ENCODE results near the gene CAV1. TPM values are rescaled to one million over a fixed set of nuclear protein-coding genes. Genes with fewer than 3 reads are reported as not detected.

The CAV1 gene
- total and polyA plus RNA-seq, 2 of the 4 experiments (the other 2 are of a cell fraction): 1,592 to 1,808 TPM

DNA sequence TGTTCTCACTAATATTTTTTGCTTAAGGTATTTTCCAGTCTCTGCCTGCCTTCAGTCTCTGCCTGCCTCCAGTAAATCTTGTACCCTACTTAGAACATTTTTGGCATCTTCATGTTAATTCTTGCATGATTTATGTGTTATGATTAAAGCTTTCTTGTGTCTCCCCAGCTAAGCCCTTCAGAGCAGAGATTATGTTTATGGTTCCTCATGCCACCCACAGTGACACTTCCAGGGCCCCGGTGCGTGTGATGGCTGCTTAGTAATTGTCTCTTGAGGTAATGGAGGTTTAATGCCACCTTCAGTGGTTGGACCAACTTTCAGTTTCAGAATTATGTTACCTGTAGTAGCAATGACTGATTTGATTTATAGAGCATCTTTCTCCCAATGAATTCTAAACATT is 76.6 kb downstream of the CAV1 start:
- Histone ChIP-seq H4K5ac (ENCODE audit: low read depth, low read length) (no peak overlapping the region), H3K23ac (ENCODE audit: low read depth, low read length) (no peak overlapping the region), H3K4me1 (ENCODE audit: control insufficient read depth, insufficient read depth, low read length) (no peaks in the 10 kb centered on the region), H3K9ac (ENCODE audit: low read depth, low read length) (no peak overlapping the region), H2BK20ac (ENCODE audit: low read depth, low read length) (no peak overlapping the region), H3K27me3 (ENCODE audit: control insufficient read depth, insufficient read depth, low read length) (no peaks in the 10 kb centered on the region), H3K56ac (ENCODE audit: extremely low read depth, insufficient read depth, low read length) (no peak overlapping the region), H3K27ac (ENCODE audit: insufficient read depth, low read length) (no peak overlapping the region), H2AFZ (replicated peaks; ENCODE audit: low read length, poor library complexity) (no peak overlapping the region), H3K18ac (ENCODE audit: low read depth, low read length) (no peak overlapping the region), H3K4me3 (ENCODE audit: insufficient read depth, low read depth, low read length) (no peak overlapping the region), H4K91ac (ENCODE audit: insufficient read depth, low read depth, low read length) (no peak overlapping the region), H4K20me1 (ENCODE audit: insufficient read depth, low read length) (no peaks in the 10 kb centered on the region), H2AK5ac (ENCODE audit: low read depth, low read length) (no peak overlapping the region), H2AK9ac (replicated peaks; ENCODE audit: low read depth, low read length, poor library complexity) (no peak overlapping the region), H3K4me2 (ENCODE audit: low read depth, low read length) (no peak overlapping the region), H3K9me3 (ENCODE audit: control insufficient read depth, insufficient read depth, low read length) (no peaks in the 10 kb centered on the region), H3K4ac (ENCODE audit: low read depth, low read length) (no peak overlapping the region), H3K14ac (replicated peaks; ENCODE audit: low read depth, low read length) (no peak overlapping the region), H2BK120ac (ENCODE audit: low read depth, low read length) (no peak overlapping the region), H2BK15ac (ENCODE audit: low read depth, low read length) (no peak overlapping the region), H3K9me1 (ENCODE audit: insufficient read depth, low read length) (no peaks in the 10 kb centered on the region), H4K8ac (ENCODE audit: low read depth in 2 of 2, low read length in 2 of 2) (no peak overlapping the region), H3K36me3 (ENCODE audit: control insufficient read depth, insufficient read depth, low read length) (no peaks in the 10 kb centered on the region), H3K79me1 (ENCODE audit: low read depth in 1 of 2, low read length in 2 of 2) (no peaks in the 10 kb centered on the region), H2BK5ac (ENCODE audit: low read depth, low read length, poor library complexity, severe bottlenecking) (no peak overlapping the region)
- CTCF ChIA-PET: interaction anchor here (0.9 to 1.2 kb wide), 2 partner anchors 10 to 36 kb away, joined by 3 to 6 read pairs; no protein-coding TSS in a partner anchor
- POLR2A ChIA-PET (ENCODE audit: unreplicated experiment): no interaction called here
- no CpG with 5 or more reads among the region's 2 CpGs for WGBS, 2 experiments (ENCODE audit: extremely low coverage in 2 of 2, insufficient read length in 1 of 2)
- ATAC-seq (ENCODE audit: low read depth): no peak
- BruUV-seq (replicated peaks): no TSS peak
- in situ Hi-C loops (cut with MboI; ENCODE audit: low sequenced_read_pairs): no loop called here
- DNase-seq: no peak
- dilution Hi-C loops (cut with HindIII; ENCODE audit: low sequenced_read_pairs, unreplicated experiment): no loop called here
- TF ChIP-seq CEBPB (IDR thresholded peaks at IDR 0.05; ENCODE audit: low read depth, low read length) (no peak), MAFK (IDR thresholded peaks at IDR 0.05; ENCODE audit: low read depth, low read length) (no peak), POLR2A (IDR thresholded peaks at IDR 0.05; ENCODE audit: low read depth, low read length) (no peak)
- intact Hi-C loops (cut with micrococcal nuclease): no loop called here
